ENCODE data around the gene GRAP2.

- TF ChIP-seq CTCF (conservative IDR thresholded peaks at IDR 0.05; ENCODE audit: low read depth in 2 of 2): no peak
- TF ChIP-seq POLR2AphosphoS5 (IDR thresholded peaks at IDR 0.05; ENCODE audit: low read depth): no peak
- TF ChIP-seq ETS1 (IDR thresholded peaks at IDR 0.05): no peak
- no peak for TF ChIP-seq EZH2 (IDR thresholded peaks at IDR 0.05; ENCODE audit: low read depth, unreplicated experiment)
- no peak for TF ChIP-seq EZH2phosphoT487 (IDR thresholded peaks at IDR 0.05; ENCODE audit: unreplicated experiment)
- no peak for TF ChIP-seq JUNB (IDR thresholded peaks at IDR 0.05; ENCODE audit: unreplicated experiment)
- TF ChIP-seq CREB1 (CRISPR knock-in tag; IDR thresholded peaks at IDR 0.05; ENCODE audit: low read depth): no peak
- TF ChIP-seq REST (IDR thresholded peaks at IDR 0.05; ENCODE audit: unreplicated experiment): no peak
- TF ChIP-seq ZNF114 (CRISPR knock-in tag; IDR thresholded peaks at IDR 0.05): no peak
- TF ChIP-seq ZNF331 (CRISPR knock-in tag; IDR thresholded peaks at IDR 0.05; ENCODE audit: low read depth): no peak
- no peak for TF ChIP-seq NANOG (IDR thresholded peaks at IDR 0.05; ENCODE audit: borderline replicate concordance)
Measured at GRCh38 chr22:40004836-40005235, 104.0 kb downstream of the GRAP2 start.
